ENCODE measurements around the gene RNU2-63P.
"Not testable (repeated sequence)": the region's sequence is repeated elsewhere in the genome, so short reads cannot be mapped to it uniquely, and the experiment has no call there.

The RNU2-63P gene

GRCh38 chr2:88016086-88016959, at the start of gene RNU2-63P:
TSS of gene RNU2-63P (minus strand) at chr2:88016547.
- Mint-ChIP-seq H3K9me3 (peaks cover 6 to 10% of the 10 kb centered on the region in 2 donors), H3K4me1 (peaks cover 21% of the 10 kb centered on the region), H3K4me3 (peak within 1 kb of the TSS; percentile 97 to 98), H3K27me3 (no peaks in the 10 kb centered on the region), H3K27ac (peak within 1 kb of the TSS; percentile 100)
- DNase-seq (peak; percentile 81 to 88), ATAC-seq (peak; percentile 93)

- Mint-ChIP-seq H3K4me1 (peaks cover 29% of the 10 kb centered on the region), H3K9me3 (no peaks in the 10 kb centered on the region), H3K27me3 (no peaks in the 10 kb centered on the region), H3K4me3 (no peak overlapping the region), H3K27ac (no peak overlapping the region)
- ATAC-seq (no peak), DNase-seq (no peak)
Observed at GRCh38 chr2:88061295-88061694, 44.9 kb upstream of the RNU2-63P start.

- Mint-ChIP-seq H3K27me3 (no peaks in the 10 kb centered on the region), H3K4me3 (no peak overlapping the region), H3K4me1 (peaks cover 33% of the 10 kb centered on the region), H3K9me3 (no peaks in the 10 kb centered on the region), H3K27ac (no peak overlapping the region)
- ATAC-seq (peak; percentile 13), DNase-seq (no peak)
Observed at GRCh38 chr2:88060907-88061275, 44.5 kb upstream of the RNU2-63P start.

- no peaks in the 10 kb centered on the region for H3K9me3 Mint-ChIP-seq
- no peak overlapping the region for H3K27ac Mint-ChIP-seq
- DNase-seq (peak in 1 of 2 donors; percentile 30), ATAC-seq (peak; percentile 48)
- H3K4me1 Mint-ChIP-seq = peaks cover 37% of the 10 kb centered on the region
- no peak overlapping the region for H3K4me3 Mint-ChIP-seq
- H3K27me3 Mint-ChIP-seq = no peaks in the 10 kb centered on the region
Observed at GRCh38 chr2:88059979-88060906, 43.9 kb upstream of the RNU2-63P start.

- H3K27ac Mint-ChIP-seq = no peak overlapping the region
- no peaks in the 10 kb centered on the region for H3K27me3 Mint-ChIP-seq
- H3K9me3 Mint-ChIP-seq = no peaks in the 10 kb centered on the region
- no peak for DNase-seq
- H3K4me3 Mint-ChIP-seq = peak overlapping the region in 1 of 2 donors; percentile 16
- peaks cover 54% of the 10 kb centered on the region for H3K4me1 Mint-ChIP-seq
- no peak for ATAC-seq
Observed at GRCh38 chr2:88058191-88058590, 41.8 kb upstream of the RNU2-63P start.

- Mint-ChIP-seq H3K4me3 (peak overlapping the region; percentile 13 to 20), H3K27me3 (no peaks in the 10 kb centered on the region), H3K9me3 (no peaks in the 10 kb centered on the region), H3K27ac (peak overlapping the region in 1 of 2 donors; percentile 22), H3K4me1 (peaks cover 61% of the 10 kb centered on the region)
- DNase-seq (no peak), ATAC-seq (no peak)
Observed at GRCh38 chr2:88057437-88057844, 41.1 kb upstream of the RNU2-63P start.

GRCh38 chr2:88055371-88056128, 39.2 kb upstream of the RNU2-63P start, which contains the start of gene KRCC1:
TSS of gene KRCC1 (minus strand) at chr2:88055783. CDS start at chr2:88028563, 27,220 bp downstream.
- H3K27ac Mint-ChIP-seq = peak within 1 kb of the TSS; percentile 99
- ATAC-seq = peak; percentile 94
- DNase-seq = peak; percentile 92 to 94
- no peaks in the 10 kb centered on the region for H3K27me3 Mint-ChIP-seq
- H3K4me3 Mint-ChIP-seq = peak within 1 kb of the TSS; percentile 98
- H3K9me3 Mint-ChIP-seq = no peaks in the 10 kb centered on the region
- peaks cover 68% of the 10 kb centered on the region for H3K4me1 Mint-ChIP-seq

- DNase-seq (peak in 1 of 2 donors; percentile 11), ATAC-seq (no peak)
- Mint-ChIP-seq H3K9me3 (no peaks in the 10 kb centered on the region), H3K4me1 (peaks cover 73% of the 10 kb centered on the region), H3K27me3 (no peaks in the 10 kb centered on the region), H3K27ac (peak overlapping the region; percentile 99), H3K4me3 (peak overlapping the region; percentile 98)
Observed at GRCh38 chr2:88054782-88055370, 38.5 kb upstream of the RNU2-63P start.

- DNase-seq (no peak), ATAC-seq (no peak)
- no peaks in the 10 kb centered on the region for H3K9me3 Mint-ChIP-seq
- H3K27me3 Mint-ChIP-seq = no peaks in the 10 kb centered on the region
- H3K4me3 Mint-ChIP-seq = peak overlapping the region; percentile 98
- H3K27ac Mint-ChIP-seq = peak overlapping the region; percentile 99
- peaks cover 74% of the 10 kb centered on the region for H3K4me1 Mint-ChIP-seq
Observed at GRCh38 chr2:88053934-88054781, 37.8 kb upstream of the RNU2-63P start.

GRCh38 chr2:88053296-88053695, 36.9 kb upstream of the RNU2-63P start:
- no peak for DNase-seq
- Mint-ChIP-seq H3K27ac (peak overlapping the region in 1 of 2 donors; percentile 89), H3K27me3 (no peaks in the 10 kb centered on the region), H3K4me1 (peaks cover 77% of the 10 kb centered on the region), H3K4me3 (peak overlapping the region; percentile 98), H3K9me3 (no peaks in the 10 kb centered on the region)
- no peak for ATAC-seq

GRCh38 chr2:88051792-88052191, 35.4 kb upstream of the RNU2-63P start:
- Mint-ChIP-seq H3K27me3 (no peaks in the 10 kb centered on the region), H3K4me1 (peaks cover 71% of the 10 kb centered on the region), H3K9me3 (no peaks in the 10 kb centered on the region), H3K4me3 (no peak overlapping the region), H3K27ac (no peak overlapping the region)
- DNase-seq (no peak), ATAC-seq (no peak)

GRCh38 chr2:88049622-88050021, 33.3 kb upstream of the RNU2-63P start:
- DNase-seq (no peak), ATAC-seq (no peak)
- H3K4me3 Mint-ChIP-seq = no peak overlapping the region
- H3K27ac Mint-ChIP-seq = no peak overlapping the region
- no peaks in the 10 kb centered on the region for H3K27me3 Mint-ChIP-seq
- no peaks in the 10 kb centered on the region for H3K9me3 Mint-ChIP-seq
- H3K4me1 Mint-ChIP-seq = peaks cover 73% of the 10 kb centered on the region

GRCh38 chr2:88048541-88048940, 32.2 kb upstream of the RNU2-63P start:
- Mint-ChIP-seq H3K9me3 (no peaks in the 10 kb centered on the region), H3K4me3 (no peak overlapping the region), H3K27ac (no peak overlapping the region), H3K27me3 (no peaks in the 10 kb centered on the region), H3K4me1 (peaks cover 62% of the 10 kb centered on the region)
- DNase-seq = no peak
- no peak for ATAC-seq

GRCh38 chr2:88045561-88045960, 29.2 kb upstream of the RNU2-63P start:
- H3K27me3 Mint-ChIP-seq, H3K4me3 Mint-ChIP-seq, ATAC-seq, DNase-seq, H3K27ac Mint-ChIP-seq, H3K9me3 Mint-ChIP-seq: not testable (repeated sequence)
- H3K4me1 Mint-ChIP-seq = peaks cover 43% of the 10 kb centered on the region
